GM12801 (cell line): ENCODE measurements around the gene MYO1E.

Source experiments
- TF ChIP-seq, protein P1 (sequence below): IDR thresholded peaks from one replicate; pipeline ENCODE4 v1.5.1; 2011; ENCODE audit warnings: control low read depth; ENCODE audit not compliant: insufficient read length; ENCODE audit errors: extremely low read depth

Gene MYO1E

DNA sequence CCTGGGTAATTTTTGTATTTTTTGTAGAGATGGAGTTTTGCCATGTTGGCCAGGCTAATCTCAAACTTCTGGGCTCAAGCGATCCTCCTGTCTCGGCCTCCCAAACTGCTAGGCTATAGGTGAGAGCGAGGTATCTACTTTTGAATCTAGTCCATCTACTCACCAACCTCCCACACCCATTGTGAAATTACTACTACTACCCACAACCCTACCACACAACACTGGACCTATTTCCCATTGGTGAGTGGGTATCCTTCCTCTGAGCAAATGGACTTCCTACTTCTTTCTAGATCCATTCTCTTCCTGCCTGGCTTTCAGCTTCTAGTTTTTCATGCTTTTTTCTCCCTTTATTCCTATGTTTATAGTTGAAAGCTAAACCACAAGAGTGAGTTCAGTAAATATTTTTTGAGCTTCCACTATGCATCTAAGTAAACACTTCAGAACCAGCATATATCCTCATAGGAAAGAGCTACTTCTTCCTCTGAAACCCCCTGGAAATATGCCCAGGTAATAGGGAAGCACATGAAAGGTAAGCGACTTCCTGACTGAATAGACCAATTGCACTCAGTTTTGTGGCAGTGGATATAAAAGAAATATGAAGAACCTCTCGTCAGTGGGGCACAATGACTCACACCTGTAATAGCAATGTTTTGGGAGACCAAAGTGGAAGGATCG is 39.1 kb downstream of the MYO1E start:
- TF ChIP-seq, protein P1, sequence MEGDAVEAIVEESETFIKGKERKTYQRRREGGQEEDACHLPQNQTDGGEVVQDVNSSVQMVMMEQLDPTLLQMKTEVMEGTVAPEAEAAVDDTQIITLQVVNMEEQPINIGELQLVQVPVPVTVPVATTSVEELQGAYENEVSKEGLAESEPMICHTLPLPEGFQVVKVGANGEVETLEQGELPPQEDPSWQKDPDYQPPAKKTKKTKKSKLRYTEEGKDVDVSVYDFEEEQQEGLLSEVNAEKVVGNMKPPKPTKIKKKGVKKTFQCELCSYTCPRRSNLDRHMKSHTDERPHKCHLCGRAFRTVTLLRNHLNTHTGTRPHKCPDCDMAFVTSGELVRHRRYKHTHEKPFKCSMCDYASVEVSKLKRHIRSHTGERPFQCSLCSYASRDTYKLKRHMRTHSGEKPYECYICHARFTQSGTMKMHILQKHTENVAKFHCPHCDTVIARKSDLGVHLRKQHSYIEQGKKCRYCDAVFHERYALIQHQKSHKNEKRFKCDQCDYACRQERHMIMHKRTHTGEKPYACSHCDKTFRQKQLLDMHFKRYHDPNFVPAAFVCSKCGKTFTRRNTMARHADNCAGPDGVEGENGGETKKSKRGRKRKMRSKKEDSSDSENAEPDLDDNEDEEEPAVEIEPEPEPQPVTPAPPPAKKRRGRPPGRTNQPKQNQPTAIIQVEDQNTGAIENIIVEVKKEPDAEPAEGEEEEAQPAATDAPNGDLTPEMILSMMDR = no peak

DNA sequence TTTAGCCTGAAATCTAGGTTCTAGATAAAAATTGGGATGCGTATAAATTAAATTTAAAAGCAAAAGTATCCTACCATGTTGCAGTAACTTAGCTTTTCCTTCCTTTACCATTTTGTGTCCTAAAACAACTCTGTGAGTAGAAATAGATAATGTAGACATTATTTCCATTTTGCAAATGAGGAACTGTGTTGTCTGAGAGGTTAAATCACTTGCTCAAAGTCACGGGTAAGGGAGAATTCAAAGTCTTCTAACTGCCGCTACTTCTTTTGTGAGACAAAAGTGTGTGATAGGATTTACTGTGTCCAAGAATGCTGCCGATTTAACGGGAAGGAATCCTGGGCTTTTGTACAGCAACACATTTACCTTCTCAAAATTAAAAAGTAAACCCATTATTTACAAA is 40.7 kb downstream of the MYO1E start:
- TF ChIP-seq, protein P1 = no peak

DNA sequence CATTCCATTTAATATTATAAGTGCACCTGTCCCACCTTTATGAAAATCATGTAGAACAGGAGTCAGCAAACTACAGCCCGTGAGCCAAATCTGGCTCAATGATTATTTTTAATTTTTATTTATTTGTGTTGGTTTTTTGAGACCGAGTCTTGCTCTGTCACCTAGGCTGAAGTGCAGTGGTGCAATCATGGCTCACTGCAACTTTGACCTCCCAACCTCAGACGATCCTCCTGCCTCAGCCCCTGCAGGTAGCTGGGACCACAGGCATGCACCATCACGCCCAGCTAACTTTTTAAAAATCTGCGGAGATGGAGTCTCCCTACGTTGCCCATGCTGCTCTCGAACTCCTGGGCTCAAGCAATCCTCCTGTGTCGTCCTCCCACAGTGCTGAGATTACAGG is 42.0 kb downstream of the MYO1E start:
- TF ChIP-seq, protein P1 = no peak

DNA sequence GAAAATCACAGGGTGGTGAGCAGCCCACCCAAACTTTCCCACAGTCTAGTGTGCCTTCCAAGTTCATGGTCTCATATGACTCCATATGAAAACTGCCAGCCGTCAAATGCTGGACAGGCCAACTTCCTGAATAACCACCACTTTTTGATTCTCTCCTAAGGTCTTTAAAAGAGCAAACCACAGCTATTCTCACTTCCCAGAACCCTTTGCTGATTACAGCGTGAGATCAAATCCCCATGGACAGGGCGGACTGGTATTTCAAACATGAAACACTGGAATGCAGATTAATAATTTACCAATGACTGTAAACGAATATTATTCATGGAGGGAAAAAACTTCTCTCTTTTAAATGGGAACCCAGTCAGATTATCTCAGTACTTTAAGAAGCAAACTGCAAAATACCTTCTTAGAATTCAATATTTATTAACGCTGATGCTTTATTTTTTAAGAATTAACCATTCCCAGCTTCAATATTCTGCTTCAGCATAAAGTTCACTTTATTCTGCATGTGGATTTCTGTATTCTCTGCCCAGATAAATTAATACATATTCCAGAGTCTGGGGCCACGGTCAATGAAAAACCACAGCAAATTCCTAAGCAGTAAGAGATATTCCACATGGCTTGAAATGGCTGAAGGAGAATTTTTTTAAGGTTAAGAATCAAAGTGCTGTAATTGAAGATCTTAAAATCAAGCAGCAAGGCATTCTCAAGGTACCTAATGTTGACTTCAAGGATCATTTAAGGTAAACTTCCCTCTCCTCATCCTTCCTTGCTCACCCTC is 42.9 kb downstream of the MYO1E start:
- TF ChIP-seq, protein P1 = no peak

DNA sequence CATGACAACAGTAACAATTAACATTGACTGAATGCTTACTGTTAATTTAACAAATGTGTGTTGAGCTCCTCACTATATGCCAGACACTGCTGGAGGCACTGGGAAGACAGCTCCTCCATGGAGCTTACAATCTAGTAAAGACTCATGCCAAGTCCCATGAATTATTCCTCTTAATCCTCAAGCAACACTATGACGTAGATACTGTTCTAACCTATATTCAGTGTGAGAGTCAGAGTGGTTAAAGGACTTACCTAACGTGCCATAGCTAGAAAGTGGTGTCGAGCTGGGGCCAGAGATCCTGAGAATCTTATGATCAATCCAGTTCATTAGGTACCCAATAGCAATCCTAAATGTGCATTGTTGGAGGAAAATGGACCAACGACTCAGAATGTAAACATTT is 43.6 kb downstream of the MYO1E start:
- TF ChIP-seq, protein P1 = no peak

DNA sequence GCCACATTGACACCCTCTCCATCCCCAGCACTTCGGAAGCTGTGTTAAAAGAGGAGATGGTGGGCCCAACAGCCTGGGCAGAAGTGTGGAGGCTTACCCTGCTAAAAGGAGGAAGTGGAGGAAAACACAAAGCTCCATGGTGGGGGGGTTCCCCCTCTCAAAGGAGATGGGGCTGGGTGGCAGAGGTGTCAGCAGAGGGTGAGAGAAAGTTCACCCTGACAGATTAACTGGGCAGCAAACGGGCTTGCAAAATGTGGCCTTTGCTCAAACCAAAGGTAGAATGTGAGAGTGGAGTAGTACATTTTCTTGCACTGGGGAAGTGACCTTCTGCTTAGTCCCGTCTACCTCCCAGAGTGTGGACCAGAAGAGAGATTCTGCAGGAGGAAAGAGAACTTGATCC is 44.7 kb downstream of the MYO1E start:
- TF ChIP-seq, protein P1 = no peak

DNA sequence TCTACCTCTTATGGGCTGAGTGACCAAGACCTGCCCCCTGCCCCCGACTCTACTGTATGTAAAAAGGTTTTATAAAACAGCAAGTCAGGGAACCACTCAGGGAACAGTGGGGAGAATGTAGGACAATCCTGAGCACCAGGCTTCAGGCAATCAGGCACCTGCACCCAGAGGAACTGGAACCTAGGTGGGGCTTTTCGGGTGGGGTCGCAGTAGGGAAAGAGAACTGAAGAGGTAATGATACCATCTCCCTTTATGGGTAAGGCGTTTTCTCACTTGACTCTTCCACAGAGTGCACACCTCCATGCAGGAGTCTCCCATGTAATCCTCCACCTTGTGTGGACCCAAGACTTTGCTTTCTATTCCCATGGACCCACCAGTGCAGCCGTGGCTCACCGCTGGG is 45.8 kb downstream of the MYO1E start:
- TF ChIP-seq, protein P1 = no peak
